Measurements from ENCODE around the gene ANKEF1.
"Not testable (repeated sequence)": the region's sequence is repeated elsewhere in the genome, so short reads cannot be mapped to it uniquely, and the experiment has no call there.

Gene ANKEF1

GRCh38 chr20:10033905-10034650 is 709 bp upstream of the ANKEF1 start:
- DNase-seq: no peak

- not testable (repeated sequence) for DNase-seq
These were observed 1.5 kb downstream of the ANKEF1 start for GRCh38 chr20:10036321-10036720.

- DNase-seq: no peak
These were observed 5.5 kb downstream of the ANKEF1 start for GRCh38 chr20:10040070-10040975.

GRCh38 chr20:10042086-10042485 is 7.3 kb downstream of the ANKEF1 start:
- no peak for DNase-seq

- no peak for DNase-seq
These were observed 12.6 kb downstream of the ANKEF1 start for GRCh38 chr20:10047427-10047826.

- DNase-seq: no peak
These were observed 16.4 kb downstream of the ANKEF1 start for GRCh38 chr20:10051185-10051584.

GRCh38 chr20:10059006-10059405 is 24.2 kb downstream of the ANKEF1 start:
- DNase-seq: no peak

GRCh38 chr20:10060226-10060625 is 25.4 kb downstream of the ANKEF1 start:
- no peak for DNase-seq

- DNase-seq: no peak
These were observed 26.9 kb downstream of the ANKEF1 start for GRCh38 chr20:10061641-10062040.

GRCh38 chr20:10063482-10063881 is 28.7 kb downstream of the ANKEF1 start:
- no peak for DNase-seq

- no peak for DNase-seq
These were observed 29.8 kb downstream of the ANKEF1 start for GRCh38 chr20:10064611-10065010.

- no peak for DNase-seq
These were observed 30.5 kb downstream of the ANKEF1 start for GRCh38 chr20:10065154-10065833.

- DNase-seq: no peak
These were observed 32.5 kb downstream of the ANKEF1 start for GRCh38 chr20:10067321-10067720.

- no peak for DNase-seq
These were observed 39.7 kb downstream of the ANKEF1 start for GRCh38 chr20:10074513-10074912.

GRCh38 chr20:10075606-10076005 is 40.8 kb downstream of the ANKEF1 start:
- DNase-seq: no peak

GRCh38 chr20:10076126-10077080 is 41.6 kb downstream of the ANKEF1 start:
- DNase-seq: no peak

- DNase-seq: no peak
These were observed 42.3 kb downstream of the ANKEF1 start for GRCh38 chr20:10077081-10077471.

- DNase-seq: no peak
These were observed 43.1 kb downstream of the ANKEF1 start for GRCh38 chr20:10077886-10078285.

- DNase-seq: peak in 1 of 14 donors; percentile 11
These were observed 43.6 kb downstream of the ANKEF1 start for GRCh38 chr20:10078403-10078802.

- no peak for DNase-seq
These were observed 45.2 kb downstream of the ANKEF1 start for GRCh38 chr20:10079964-10080363.

- no peak for DNase-seq
These were observed 45.8 kb downstream of the ANKEF1 start for GRCh38 chr20:10080574-10080973.
